IMR-90 (cell line): ENCODE results near the gene ZBTB40. TPM values are rescaled to one million over a fixed set of nuclear protein-coding genes. Genes with fewer than 3 reads are reported as not detected.

Experiments used
- ATAC-seq: fragments of 200-7000 bp; cut with Tn5 transposase; 2 replicates; pipeline ENCODE4 v1.9.1; 2020; ENCODE audit warnings: low read depth, mild to moderate bottlenecking, moderate library complexity
- BruUV-seq: library from RNA; stranded (reverse); fragments of 400-500 nt; replicated peaks from 2 replicates; lab custom pipeline; 2021; lab: Mats Ljungman, UMichigan
- CTCF ChIA-PET: fragments of 300-600 bp; formaldehyde crosslinking; extraction: SDS; loops from one replicate; lab custom pipeline; 2021; ENCODE audit warnings: antibody characterized with exemption; lab: Yijun Ruan, JAX
- POLR2A ChIA-PET: fragments of 300-600 bp; sonication (Branson Sonifier 250); formaldehyde crosslinking; loops from one replicate; lab custom pipeline; 2022; ENCODE audit warnings: antibody characterized with exemption; ENCODE audit not compliant: unreplicated experiment; lab: Charles Lee
- DNase-seq: peaks from one replicate; pipeline ENCODE4 v3.0.0; 2013
- H2AFZ ChIP-seq: replicated peaks from 2 replicates; pipeline ENCODE3; 2013; ENCODE audit warnings: low read length, mild to moderate bottlenecking; ENCODE audit not compliant: poor library complexity
- H2AK5ac ChIP-seq: 2 replicates; pipeline ENCODE4 v1.6.1; 2013; ENCODE audit warnings: low read depth, low read length, inconsistent platforms
- H2AK9ac ChIP-seq: replicated peaks from 2 replicates; pipeline ENCODE3; 2013; ENCODE audit warnings: mild to moderate bottlenecking, low read depth, low read length, moderate library complexity; ENCODE audit not compliant: poor library complexity
- H2BK120ac ChIP-seq: 2 replicates; pipeline ENCODE4 v1.6.1; 2013; ENCODE audit warnings: low read depth, low read length, inconsistent platforms
- H2BK15ac ChIP-seq: 3 replicates; pipeline ENCODE4 v1.6.1; 2013; ENCODE audit warnings: low read depth, low read length, inconsistent platforms
- H2BK20ac ChIP-seq: 2 replicates; pipeline ENCODE4 v1.6.1; 2013; ENCODE audit warnings: low read depth, mild to moderate bottlenecking, inconsistent platforms, low read length, moderate library complexity
- H2BK5ac ChIP-seq: 2 replicates; pipeline ENCODE4 v1.6.1; 2013; ENCODE audit warnings: mild to moderate bottlenecking, low read depth, low read length, inconsistent platforms; ENCODE audit not compliant: poor library complexity, severe bottlenecking
- H3K14ac ChIP-seq: replicated peaks from 2 replicates; pipeline ENCODE4 v1.6.1; 2013; ENCODE audit warnings: low read depth, low read length, inconsistent platforms
- H3K18ac ChIP-seq: 2 replicates; pipeline ENCODE4 v1.6.1; 2013; ENCODE audit warnings: low read depth, low read length, control low read depth
- H3K23ac ChIP-seq: 2 replicates; pipeline ENCODE4 v1.6.1; 2013; ENCODE audit warnings: low read depth, low read length, inconsistent platforms
- H3K27ac ChIP-seq: 2 replicates; pipeline ENCODE4 v1.5.1; 2013; ENCODE audit warnings: mild to moderate bottlenecking, control low read depth, low read length; ENCODE audit not compliant: insufficient read depth
- H3K27me3 ChIP-seq: 2 replicates; pipeline ENCODE4 v1.6.1; 2013; ENCODE audit warnings: low read length; ENCODE audit not compliant: control insufficient read depth, insufficient read depth
- H3K36me3 ChIP-seq: 2 replicates; pipeline ENCODE4 v1.6.1; 2013; ENCODE audit warnings: low read length, mixed read lengths; ENCODE audit not compliant: control insufficient read depth, insufficient read depth
- H3K4ac ChIP-seq: 2 replicates; pipeline ENCODE4 v1.6.1; 2013; ENCODE audit warnings: low read depth, low read length, inconsistent platforms
- H3K4me1 ChIP-seq: 2 replicates; pipeline ENCODE4 v1.6.1; 2013; ENCODE audit warnings: low read length, mixed read lengths; ENCODE audit not compliant: control insufficient read depth, insufficient read depth
- H3K4me2 ChIP-seq: 2 replicates; pipeline ENCODE4 v1.6.1; 2013; ENCODE audit warnings: low read depth, mild to moderate bottlenecking, control low read depth, low read length, moderate library complexity
- H3K4me3 ChIP-seq: 2 replicates; pipeline ENCODE4 v1.5.1; 2013; ENCODE audit warnings: low read depth, mild to moderate bottlenecking, control low read depth, low read length, moderate library complexity; ENCODE audit not compliant: insufficient read depth
- H3K56ac ChIP-seq: 2 replicates; pipeline ENCODE4 v1.6.1; 2013; ENCODE audit warnings: low read length, inconsistent platforms; ENCODE audit not compliant: insufficient read depth; ENCODE audit errors: extremely low read depth
- H3K79me1 ChIP-seq, 2 experiments: 2 replicates each; pipeline ENCODE4 v1.6.1; 2013; ENCODE audit warnings: low read length in 2 of 2, inconsistent platforms in 1 of 2, low read depth in 1 of 2
- H3K9ac ChIP-seq: 2 replicates; pipeline ENCODE4 v1.6.1; 2013; ENCODE audit warnings: low read depth, low read length, control low read depth
- H3K9me1 ChIP-seq: 2 replicates; pipeline ENCODE4 v1.6.1; 2013; ENCODE audit warnings: low read length, inconsistent platforms; ENCODE audit not compliant: insufficient read depth
- H3K9me3 ChIP-seq: 2 replicates; pipeline ENCODE4 v1.6.1; 2013; ENCODE audit warnings: low read length; ENCODE audit not compliant: control insufficient read depth, insufficient read depth
- H4K20me1 ChIP-seq: 2 replicates; pipeline ENCODE4 v1.6.1; 2013; ENCODE audit warnings: low read length, inconsistent platforms; ENCODE audit not compliant: insufficient read depth
- H4K5ac ChIP-seq: 2 replicates; pipeline ENCODE4 v1.6.1; 2013; ENCODE audit warnings: mild to moderate bottlenecking, low read depth, low read length, control low read depth
- H4K8ac ChIP-seq, 2 experiments: 2 replicates each; pipeline ENCODE4 v1.6.1; 2013; ENCODE audit warnings: low read depth in 2 of 2, low read length in 2 of 2, control low read depth in 1 of 2, inconsistent platforms in 1 of 2
- H4K91ac ChIP-seq: 2 replicates; pipeline ENCODE4 v1.6.1; 2013; ENCODE audit warnings: low read depth, low read length, inconsistent platforms; ENCODE audit not compliant: insufficient read depth
- CEBPB ChIP-seq: IDR thresholded peaks from 2 replicates; pipeline ENCODE4 v1.6.1; 2012; ENCODE audit warnings: low read depth, low read length, improper control_type of control experiment
- CHD1 ChIP-seq: IDR thresholded peaks from 2 replicates; pipeline ENCODE4 v1.6.1; 2012; ENCODE audit warnings: low read depth, low read length, improper control_type of control experiment
- MAZ ChIP-seq: IDR thresholded peaks from 2 replicates; pipeline ENCODE4 v1.6.1; 2012; ENCODE audit warnings: low read depth, mild to moderate bottlenecking, low read length, improper control_type of control experiment, moderate library complexity, borderline replicate concordance
- MXI1 ChIP-seq: IDR thresholded peaks from 2 replicates; pipeline ENCODE4 v1.6.1; 2012; ENCODE audit warnings: low read depth, mild to moderate bottlenecking, low read length, moderate library complexity, borderline replicate concordance
- POLR2A ChIP-seq: IDR thresholded peaks from 2 replicates; pipeline ENCODE4 v1.6.1; 2012; ENCODE audit warnings: mild to moderate bottlenecking, low read depth, low read length
- RFX5 ChIP-seq: IDR thresholded peaks from 2 replicates; pipeline ENCODE4 v1.8.0; 2012; ENCODE audit warnings: low read depth, mild to moderate bottlenecking, low read length, moderate library complexity
- WGBS, 2 experiments: methylation state at CpG; one replicate each; pipeline versions ENCODE4 v1.1.5 to v1.1.7; 2013; ENCODE audit warnings: missing lambda C conversion rate in 2 of 2; ENCODE audit not compliant: insufficient read length in 1 of 2; ENCODE audit errors: extremely low coverage in 2 of 2; 5-methylcytosine and 5-hydroxymethylcytosine counted together
- dilution Hi-C: fragments of 300-500 bp; cut with HindIII; formaldehyde crosslinking; loops from one replicate; pipeline ENCODE4 v1.14.3; 2018; ENCODE audit warnings: low sequenced_read_pairs; ENCODE audit not compliant: unreplicated experiment
- in situ Hi-C: fragments of 300-500 bp; cut with MboI; formaldehyde crosslinking; loops from 3 replicates; pipeline ENCODE4 v1.14.3; 2019; ENCODE audit warnings: low sequenced_read_pairs, inconsistent platforms, mixed read lengths
- intact Hi-C: fragments of 100-400 bp; cut with micrococcal nuclease; formaldehyde crosslinking; loops from 2 replicates; pipeline ENCODE4 v1.10.0; 2022
- polyA plus RNA-seq, 3 experiments: library from polyadenylated mRNA; depleted of rRNA; stranded (reverse); fragments of >200 nt; gene quantifications; 2 replicates each; pipeline ENCODE4 v1.2.3, GENCODE V29; 2012; ENCODE audit warnings: low replicate concordance in 1 of 3
- total RNA-seq: library from RNA; depleted of rRNA; stranded (reverse); fragments of >200 nt; gene quantifications from 2 replicates; pipeline ENCODE4 v1.2.3, GENCODE V29; 2012
- TF ChIP-seq, protein P1 (sequence below): conservative IDR thresholded peaks from 2 replicates; pipeline ENCODE4 v1.5.1; 2012; ENCODE audit warnings: mild to moderate bottlenecking, low read depth, low read length, improper control_type of control experiment

ZBTB40 gene
- total and polyA plus RNA-seq, 2 of the 4 experiments (the other 2 are of a cell fraction) = 6.0 to 9.7 TPM

- Histone ChIP-seq H3K36me3 (peaks cover 52% of the 10 kb centered on the region), H3K4me3 (no peak overlapping the region), H2AK5ac (no peak overlapping the region), H2BK120ac (no peak overlapping the region), H3K4me1 (no peaks in the 10 kb centered on the region), H4K91ac (no peak overlapping the region), H3K9me1 (0 out of 2 replicates have a peak, but pooled peaks cover 2% of the 10 kb centered on the region), H3K4me2 (no peak overlapping the region), H3K9ac (no peak overlapping the region), H3K56ac (no peak overlapping the region), H3K9me3 (no peaks in the 10 kb centered on the region), H3K27me3 (no peaks in the 10 kb centered on the region), H2AFZ (no peak overlapping the region), H2AK9ac (no peak overlapping the region), H4K8ac (no peak overlapping the region), H3K27ac (no peak overlapping the region), H3K14ac (no peak overlapping the region), H4K20me1 (no peaks in the 10 kb centered on the region), H3K79me1 (no peaks in the 10 kb centered on the region), H2BK5ac (no peak overlapping the region), H4K5ac (no peak overlapping the region), H3K23ac (no peak overlapping the region), H3K4ac (no peak overlapping the region), H2BK20ac (no peak overlapping the region), H2BK15ac (no peak overlapping the region), H3K18ac (no peak overlapping the region)
- dilution Hi-C loops = no loop called here
- POLR2A ChIA-PET = no interaction called here
- ATAC-seq = no peak
- intact Hi-C loops = no loop called here
- 91% methylated on average over 5 of the region's 9 CpGs; no CpG with 5 or more reads in 1 of the 2 experiments for WGBS, 2 experiments
- in situ Hi-C loops = no loop called here
- DNase-seq = no peak
- no TSS peak for BruUV-seq
- CTCF ChIA-PET = no interaction called here
- TF ChIP-seq POLR2A = no peak
- TF ChIP-seq, protein P1, sequence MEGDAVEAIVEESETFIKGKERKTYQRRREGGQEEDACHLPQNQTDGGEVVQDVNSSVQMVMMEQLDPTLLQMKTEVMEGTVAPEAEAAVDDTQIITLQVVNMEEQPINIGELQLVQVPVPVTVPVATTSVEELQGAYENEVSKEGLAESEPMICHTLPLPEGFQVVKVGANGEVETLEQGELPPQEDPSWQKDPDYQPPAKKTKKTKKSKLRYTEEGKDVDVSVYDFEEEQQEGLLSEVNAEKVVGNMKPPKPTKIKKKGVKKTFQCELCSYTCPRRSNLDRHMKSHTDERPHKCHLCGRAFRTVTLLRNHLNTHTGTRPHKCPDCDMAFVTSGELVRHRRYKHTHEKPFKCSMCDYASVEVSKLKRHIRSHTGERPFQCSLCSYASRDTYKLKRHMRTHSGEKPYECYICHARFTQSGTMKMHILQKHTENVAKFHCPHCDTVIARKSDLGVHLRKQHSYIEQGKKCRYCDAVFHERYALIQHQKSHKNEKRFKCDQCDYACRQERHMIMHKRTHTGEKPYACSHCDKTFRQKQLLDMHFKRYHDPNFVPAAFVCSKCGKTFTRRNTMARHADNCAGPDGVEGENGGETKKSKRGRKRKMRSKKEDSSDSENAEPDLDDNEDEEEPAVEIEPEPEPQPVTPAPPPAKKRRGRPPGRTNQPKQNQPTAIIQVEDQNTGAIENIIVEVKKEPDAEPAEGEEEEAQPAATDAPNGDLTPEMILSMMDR = no peak
- no peak for TF ChIP-seq MAZ
- TF ChIP-seq CEBPB = no peak
- no peak for TF ChIP-seq MXI1
- TF ChIP-seq CHD1 = no peak
- no peak for TF ChIP-seq RFX5
Measured at GRCh38 chr1:22520871-22521270, 69.2 kb downstream of the ZBTB40 start.
